ENCODE results near the gene SOS1.

The SOS1 gene

GRCh38 chr2:39024833-39025232 lies 96.0 kb downstream of the SOS1 start:
- no peak for TF ChIP-seq CTCF (IDR thresholded peaks at IDR 0.05; ENCODE audit: low read depth, low read length, missing control alignments)
- no peak overlapping the region for H3K4me3 ChIP-seq (ENCODE audit: low read depth, low read length)
- in situ Hi-C loops (cut with HindIII; ENCODE audit: low sequenced_read_pairs): no loop called here
- no peak for DNase-seq (ENCODE audit: low read depth)

GRCh38 chr2:39023649-39024048 lies 97.2 kb downstream of the SOS1 start:
- no peak overlapping the region for H3K4me3 ChIP-seq (ENCODE audit: low read depth, low read length)
- in situ Hi-C loops (cut with HindIII; ENCODE audit: low sequenced_read_pairs): no loop called here
- TF ChIP-seq CTCF (IDR thresholded peaks at IDR 0.05; ENCODE audit: low read depth, low read length, missing control alignments): no peak
- no peak for DNase-seq (ENCODE audit: low read depth)

GRCh38 chr2:39022642-39023235 lies 98.1 kb downstream of the SOS1 start:
- TF ChIP-seq CTCF (IDR thresholded peaks at IDR 0.05; ENCODE audit: low read depth, low read length, missing control alignments): no peak
- DNase-seq (ENCODE audit: low read depth): no peak
- no peak overlapping the region for H3K4me3 ChIP-seq (ENCODE audit: low read depth, low read length)
- in situ Hi-C loops (cut with HindIII; ENCODE audit: low sequenced_read_pairs): no loop called here

- no peak for DNase-seq (ENCODE audit: low read depth)
- no peak overlapping the region for H3K4me3 ChIP-seq (ENCODE audit: low read depth, low read length)
- in situ Hi-C loops (cut with HindIII; ENCODE audit: low sequenced_read_pairs): no loop called here
- TF ChIP-seq CTCF (IDR thresholded peaks at IDR 0.05; ENCODE audit: low read depth, low read length, missing control alignments): no peak
These were observed 100.5 kb downstream of the SOS1 start for GRCh38 chr2:39020383-39020782.

- H3K4me3 ChIP-seq (ENCODE audit: low read depth, low read length): no peak overlapping the region
- no peak for TF ChIP-seq CTCF (IDR thresholded peaks at IDR 0.05; ENCODE audit: low read depth, low read length, missing control alignments)
- in situ Hi-C loops (cut with HindIII; ENCODE audit: low sequenced_read_pairs): no loop called here
- no peak for DNase-seq (ENCODE audit: low read depth)
These were observed 102.2 kb downstream of the SOS1 start for GRCh38 chr2:39018638-39019037.

- TF ChIP-seq CTCF (IDR thresholded peaks at IDR 0.05; ENCODE audit: low read depth, low read length, missing control alignments): no peak
- DNase-seq (ENCODE audit: low read depth): no peak
- in situ Hi-C loops (cut with HindIII; ENCODE audit: low sequenced_read_pairs): no loop called here
- no peak overlapping the region for H3K4me3 ChIP-seq (ENCODE audit: low read depth, low read length)
These were observed 103.5 kb downstream of the SOS1 start for GRCh38 chr2:39017334-39017733.

All from astrocyte of the cerebellum (primary cell).